RWPE1 (cell line): ENCODE data around the gene GPR158.

Source experiments
- CTCF ChIA-PET: fragments of 350-600 bp; sonication (Branson Sonifier 250); formaldehyde crosslinking; extraction: SDS; loops from one replicate; lab custom pipeline; 2021; lab: Yijun Ruan, JAX
- POLR2A ChIA-PET: fragments of 400-600 bp; formaldehyde crosslinking; extraction: SDS; loops from one replicate; lab custom pipeline; 2020; ENCODE audit warnings: antibody characterized with exemption; ENCODE audit not compliant: low non-redundant PET; lab: Yijun Ruan, JAX
- DNase-seq: peaks from one replicate; pipeline ENCODE4 v3.0.0; 2012; ENCODE audit warnings: low spot score
- H3K27ac ChIP-seq: fragments of 450-650 bp; 2 replicates; pipeline ENCODE4 v1.5.1; 2017
- TF ChIP-seq, protein P1 (sequence below): fragments of 450-650 bp; conservative IDR thresholded peaks from 2 replicates; pipeline ENCODE4 v1.5.1; 2017; ENCODE audit warnings: low read depth, mild to moderate bottlenecking

GPR158 gene

DNA sequence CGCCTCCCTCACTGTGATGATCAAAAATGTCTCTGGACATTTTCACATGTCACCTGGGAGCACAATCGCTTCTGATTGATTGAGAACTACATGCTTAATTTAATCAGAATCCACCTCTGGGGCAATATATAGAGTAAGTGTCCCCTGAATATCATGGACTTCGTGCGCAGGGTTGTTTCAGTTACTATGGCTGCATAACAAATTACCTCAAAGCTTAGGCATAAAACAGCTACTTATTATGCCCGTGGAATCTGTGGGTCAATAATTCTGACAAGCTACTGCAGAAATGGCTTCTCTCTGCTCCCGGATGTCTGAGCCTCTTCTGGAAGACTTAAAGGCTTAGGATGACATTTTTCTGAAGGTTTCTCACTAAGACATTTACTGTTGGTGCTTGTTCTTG, 334.4 kb downstream of the GPR158 start:
- POLR2A ChIA-PET: no interaction called here
- CTCF ChIA-PET: no interaction called here
- H3K27ac ChIP-seq: no peak overlapping the region
- no peak for DNase-seq
- TF ChIP-seq, protein P1, sequence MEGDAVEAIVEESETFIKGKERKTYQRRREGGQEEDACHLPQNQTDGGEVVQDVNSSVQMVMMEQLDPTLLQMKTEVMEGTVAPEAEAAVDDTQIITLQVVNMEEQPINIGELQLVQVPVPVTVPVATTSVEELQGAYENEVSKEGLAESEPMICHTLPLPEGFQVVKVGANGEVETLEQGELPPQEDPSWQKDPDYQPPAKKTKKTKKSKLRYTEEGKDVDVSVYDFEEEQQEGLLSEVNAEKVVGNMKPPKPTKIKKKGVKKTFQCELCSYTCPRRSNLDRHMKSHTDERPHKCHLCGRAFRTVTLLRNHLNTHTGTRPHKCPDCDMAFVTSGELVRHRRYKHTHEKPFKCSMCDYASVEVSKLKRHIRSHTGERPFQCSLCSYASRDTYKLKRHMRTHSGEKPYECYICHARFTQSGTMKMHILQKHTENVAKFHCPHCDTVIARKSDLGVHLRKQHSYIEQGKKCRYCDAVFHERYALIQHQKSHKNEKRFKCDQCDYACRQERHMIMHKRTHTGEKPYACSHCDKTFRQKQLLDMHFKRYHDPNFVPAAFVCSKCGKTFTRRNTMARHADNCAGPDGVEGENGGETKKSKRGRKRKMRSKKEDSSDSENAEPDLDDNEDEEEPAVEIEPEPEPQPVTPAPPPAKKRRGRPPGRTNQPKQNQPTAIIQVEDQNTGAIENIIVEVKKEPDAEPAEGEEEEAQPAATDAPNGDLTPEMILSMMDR: no peak

DNA sequence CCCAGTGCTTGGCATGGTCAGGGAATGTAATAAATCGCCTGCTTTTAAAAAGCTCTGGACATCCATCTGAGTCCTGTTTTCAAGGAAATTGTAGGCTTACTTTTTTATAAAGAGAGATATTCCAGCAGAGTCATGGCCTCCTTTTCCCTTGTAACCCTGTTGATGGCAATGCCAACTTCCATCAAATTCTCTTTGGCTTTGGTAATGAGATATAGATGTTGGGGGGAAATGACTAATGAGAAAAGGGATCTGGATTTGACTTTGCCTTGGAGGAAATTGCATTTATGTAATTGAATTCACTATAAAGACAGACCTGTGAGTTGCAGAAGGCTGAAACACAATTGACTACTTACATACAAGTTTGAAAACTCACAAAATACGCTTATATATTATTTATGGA, 347.5 kb downstream of the GPR158 start:
- DNase-seq: no peak
- CTCF ChIA-PET: interaction anchor here (0.6 kb wide), 1 partner anchor 193 kb away, joined by 5 read pairs; no protein-coding TSS in a partner anchor
- no peak overlapping the region for H3K27ac ChIP-seq
- POLR2A ChIA-PET: no interaction called here
- TF ChIP-seq, protein P1: no peak

DNA sequence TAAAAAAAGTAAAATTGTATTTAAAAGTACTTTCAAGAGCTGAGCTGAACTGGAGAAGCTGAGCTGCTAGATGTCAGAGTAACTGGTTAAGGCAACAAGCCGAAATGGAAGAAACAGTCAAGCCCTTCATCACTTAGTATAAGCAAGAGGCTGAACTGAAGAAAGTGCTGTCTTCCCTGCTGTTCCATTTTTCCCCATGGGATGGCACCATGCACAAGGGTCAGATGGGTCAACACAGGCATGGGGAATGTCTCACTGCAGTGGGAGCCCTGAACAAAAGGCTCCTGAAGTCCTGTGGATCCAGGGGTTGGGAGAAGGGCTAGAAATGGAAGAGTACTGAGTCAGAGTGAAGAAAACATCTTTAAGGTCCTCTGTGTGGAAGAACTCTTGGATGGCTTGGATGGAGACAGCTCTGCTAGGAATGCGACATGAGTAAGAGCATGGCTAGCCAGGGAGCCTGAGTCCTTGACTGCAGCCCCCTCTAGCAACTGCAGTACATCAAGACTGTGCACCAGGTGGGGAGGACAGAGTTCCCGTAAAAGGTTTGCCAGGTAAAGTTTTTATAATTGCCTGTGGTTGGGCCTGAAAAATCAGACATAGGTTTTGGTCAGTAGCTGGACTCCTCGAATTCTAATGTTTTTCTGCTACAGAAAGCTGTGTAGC, 348.3 kb downstream of the GPR158 start:
- no peak for DNase-seq
- POLR2A ChIA-PET: no interaction called here
- CTCF ChIA-PET: interaction anchor here (0.6 kb wide), 1 partner anchor 192 kb away, joined by 5 read pairs; no protein-coding TSS in a partner anchor
- no peak overlapping the region for H3K27ac ChIP-seq
- TF ChIP-seq, protein P1: no peak

DNA sequence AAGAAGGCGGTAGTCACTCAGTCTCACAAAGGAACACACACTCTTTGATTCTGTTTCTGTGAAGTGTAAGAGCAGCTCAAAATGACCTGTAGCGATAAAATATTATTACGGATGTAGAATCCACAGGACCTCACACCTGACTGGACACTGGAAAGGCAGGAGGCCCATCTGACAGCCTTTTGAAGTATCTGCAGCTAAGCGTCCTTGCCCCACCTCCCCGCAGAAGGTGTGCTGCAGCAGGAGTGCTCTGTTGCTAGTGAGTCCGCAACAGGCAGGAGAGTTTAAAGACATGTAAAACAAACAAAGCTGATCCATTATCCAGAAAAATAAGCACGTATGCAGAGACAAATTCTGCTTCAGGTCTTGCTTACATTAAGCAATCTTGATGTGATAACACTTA, 355.5 kb downstream of the GPR158 start:
- ChIA-PET CTCF (no interaction called here), POLR2A (no interaction called here)
- no peak overlapping the region for H3K27ac ChIP-seq
- DNase-seq: no peak
- TF ChIP-seq, protein P1: no peak

DNA sequence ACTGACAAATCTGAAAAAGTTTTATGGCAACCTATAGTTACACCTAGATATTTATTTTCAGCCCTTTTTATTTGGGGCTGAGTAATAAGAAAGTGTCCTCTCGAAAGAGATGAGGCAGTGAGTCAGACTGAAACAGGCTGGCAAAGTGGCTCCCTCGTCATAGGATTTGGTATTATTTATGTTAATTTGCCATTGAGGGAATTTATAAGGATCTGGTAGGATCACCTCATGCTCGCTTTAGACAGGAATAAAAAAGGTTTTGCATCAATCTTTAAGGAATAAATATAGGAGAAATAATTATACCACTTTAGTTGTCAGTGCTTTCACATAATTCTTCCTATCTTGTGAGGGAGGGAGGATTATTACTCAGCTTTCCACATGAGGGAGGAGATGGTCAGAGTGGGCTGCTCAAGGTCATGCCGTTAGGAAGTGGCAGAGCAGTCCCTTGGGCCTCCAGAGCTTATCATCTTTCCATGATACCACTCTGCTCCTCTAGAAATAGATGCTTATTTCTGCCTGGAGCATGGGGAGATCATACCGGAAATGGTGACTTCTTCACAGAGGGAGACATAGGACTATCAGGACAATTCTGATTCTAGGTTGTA, 356.8 kb downstream of the GPR158 start:
- ChIA-PET POLR2A (no interaction called here), CTCF (interaction anchor here (0.6 kb wide), 1 partner anchor 37 kb away, joined by 4 read pairs; no protein-coding TSS in a partner anchor)
- no peak overlapping the region for H3K27ac ChIP-seq
- TF ChIP-seq, protein P1: no peak
- no peak for DNase-seq

DNA sequence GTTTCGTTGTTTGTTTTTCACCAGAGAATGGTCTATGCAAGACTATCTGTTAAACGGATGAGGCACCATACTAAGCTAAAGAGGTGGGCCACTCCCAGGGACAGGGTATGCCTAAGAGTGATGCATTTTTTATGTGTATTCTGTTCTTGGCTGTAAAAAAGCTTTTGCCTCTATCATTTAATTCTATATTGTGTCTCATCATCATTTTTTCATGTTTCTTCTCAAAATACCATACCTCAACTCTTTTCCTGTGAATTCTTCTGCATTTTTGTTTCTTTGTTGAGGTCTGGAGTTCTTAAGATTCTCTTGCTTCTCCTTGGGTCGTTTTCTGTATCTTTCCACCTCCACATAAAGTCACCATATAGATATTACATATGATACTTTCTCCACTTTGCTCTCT, 357.4 kb downstream of the GPR158 start:
- TF ChIP-seq, protein P1: no peak
- ChIA-PET CTCF (no interaction called here), POLR2A (no interaction called here)
- H3K27ac ChIP-seq: no peak overlapping the region
- no peak for DNase-seq
